Neuronal stem cell (in vitro differentiated cells): Measurements from ENCODE around the gene SUCLA2.

Source experiments
- DNase-seq: peaks from one replicate; pipeline ENCODE4 v3.0.0-alpha.2; 2013; ENCODE audit warnings: low spot score
- H2AFZ ChIP-seq: one replicate; pipeline ENCODE4 v1.6.1; 2013; ENCODE audit warnings: mild to moderate bottlenecking, low read length, inconsistent platforms
- H2AK5ac ChIP-seq: 2 replicates; pipeline ENCODE4 v1.6.1; 2013; ENCODE audit warnings: low read depth, mild to moderate bottlenecking, inconsistent platforms, low read length, moderate library complexity, mixed read lengths
- H2BK120ac ChIP-seq: 2 replicates; pipeline ENCODE4 v1.6.1; 2013; ENCODE audit warnings: low read depth, mild to moderate bottlenecking, inconsistent platforms, low read length, moderate library complexity, mixed read lengths
- H2BK12ac ChIP-seq: one replicate; pipeline ENCODE4 v1.6.1; 2013; ENCODE audit warnings: low read length, inconsistent platforms
- H2BK15ac ChIP-seq: 2 replicates; pipeline ENCODE4 v1.6.1; 2013; ENCODE audit warnings: mild to moderate bottlenecking, low read length, inconsistent platforms, mixed read lengths
- H2BK5ac ChIP-seq: one replicate; pipeline ENCODE4 v1.6.1; 2013; ENCODE audit warnings: inconsistent platforms, mild to moderate bottlenecking, low read length, moderate library complexity
- H3K14ac ChIP-seq: one replicate; pipeline ENCODE4 v1.6.1; 2013; ENCODE audit warnings: low read length, inconsistent platforms
- H3K18ac ChIP-seq: 2 replicates; pipeline ENCODE4 v1.6.1; 2013; ENCODE audit warnings: low read length, inconsistent platforms
- H3K23ac ChIP-seq: 2 replicates; pipeline ENCODE4 v1.6.1; 2013; ENCODE audit warnings: low read depth, mild to moderate bottlenecking, mixed read lengths, low read length, inconsistent platforms; ENCODE audit not compliant: poor library complexity
- H3K27ac ChIP-seq: replicated peaks from 3 replicates; pipeline ENCODE4 v1.5.1; 2013; ENCODE audit warnings: low read length, inconsistent platforms
- H3K27me3 ChIP-seq, 3 experiments: 2 replicates each; pipeline ENCODE4 v1.6.1; 2013; ENCODE audit warnings: low read length in 3 of 3, mild to moderate bottlenecking in 2 of 3, inconsistent platforms in 1 of 3, low read depth in 1 of 3, mixed read lengths in 1 of 3, moderate library complexity in 1 of 3; ENCODE audit not compliant: control insufficient read depth in 3 of 3, insufficient read depth in 3 of 3
- H3K36me3 ChIP-seq, 2 donors: replicated peaks in 1 of 2; 2 replicates each; pipeline ENCODE4 v1.6.1; 2013; ENCODE audit warnings: low read length in 2 of 2; ENCODE audit not compliant: control insufficient read depth in 2 of 2, insufficient read depth in 2 of 2
- H3K4ac ChIP-seq: 2 replicates; pipeline ENCODE4 v1.6.1; 2013; ENCODE audit warnings: inconsistent platforms, mild to moderate bottlenecking, low read length, moderate library complexity
- H3K4me1 ChIP-seq, 2 donors: 1 replicate in 1 of 2; 2 replicates in 1 of 2; pipeline ENCODE4 v1.6.1; 2013; ENCODE audit warnings: low read length in 2 of 2, low read depth in 1 of 2; ENCODE audit not compliant: control insufficient read depth in 2 of 2, insufficient read depth in 1 of 2
- H3K4me2 ChIP-seq: one replicate; pipeline ENCODE4 v1.6.1; 2013; ENCODE audit warnings: mild to moderate bottlenecking, low read length, inconsistent platforms; ENCODE audit not compliant: insufficient read depth, poor library complexity, severe bottlenecking
- H3K4me3 ChIP-seq, 2 donors: 2 replicates each; pipeline ENCODE4 v1.5.1; 2013; ENCODE audit warnings: low read length in 2 of 2, mild to moderate bottlenecking in 2 of 2, inconsistent platforms in 1 of 2, moderate library complexity in 1 of 2
- H3K79me1 ChIP-seq: one replicate; pipeline ENCODE4 v1.6.1; 2013; ENCODE audit warnings: low read depth, mild to moderate bottlenecking, inconsistent platforms, low read length, moderate library complexity
- H3K9ac ChIP-seq: one replicate; pipeline ENCODE4 v1.6.1; 2013; ENCODE audit warnings: mild to moderate bottlenecking, low read depth, low read length, inconsistent platforms; ENCODE audit not compliant: poor library complexity
- H3K9me3 ChIP-seq, 2 donors: replicated peaks in 1 of 2; 2 replicates each; pipeline versions ENCODE3 to v1.6.1; 2013; ENCODE audit warnings: low read length in 2 of 2, mild to moderate bottlenecking in 2 of 2, inconsistent platforms in 1 of 2, low read depth in 1 of 2, mixed read lengths in 1 of 2, moderate library complexity in 1 of 2; ENCODE audit not compliant: control insufficient read depth in 2 of 2, insufficient read depth in 1 of 2
- H4K8ac ChIP-seq: one replicate; pipeline ENCODE4 v1.6.1; 2013; ENCODE audit warnings: low read depth, mild to moderate bottlenecking, inconsistent platforms, low read length, moderate library complexity
- H4K91ac ChIP-seq: one replicate; pipeline ENCODE4 v1.6.1; 2013; ENCODE audit warnings: low read length, low read depth, mild to moderate bottlenecking, inconsistent platforms; ENCODE audit not compliant: poor library complexity
- WGBS, 2 donors: extraction: QIAGEN DNeasy Blood & Tissue Kit; methylation state at CpG; one replicate each; pipeline ENCODE4 v1.1.7; 2013; ENCODE audit warnings: missing lambda C conversion rate in 2 of 2, mixed read lengths in 1 of 2; ENCODE audit not compliant: insufficient read length in 2 of 2, insufficient replicate concordance in 1 of 2; ENCODE audit errors: extremely low coverage in 2 of 2; 5-methylcytosine and 5-hydroxymethylcytosine counted together

Gene SUCLA2

DNA sequence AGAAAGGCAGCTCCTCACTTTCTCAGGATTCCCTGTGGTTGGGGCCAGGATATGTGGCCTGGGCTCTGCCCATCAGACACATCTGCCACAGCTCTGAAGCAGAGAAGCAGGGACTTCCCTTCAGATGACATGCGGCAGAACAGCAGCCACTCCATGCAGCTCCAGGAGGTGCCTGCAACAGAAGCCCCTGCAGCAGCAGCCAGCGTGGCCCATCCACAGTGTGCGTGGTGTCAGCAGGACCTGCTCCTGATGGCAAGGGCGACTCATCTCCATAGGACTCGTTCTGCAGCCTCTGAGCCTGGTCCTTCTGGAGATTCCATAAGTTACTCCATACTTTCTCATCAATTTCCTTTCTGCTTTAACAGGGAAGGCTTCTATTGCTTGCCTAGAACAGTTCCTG lies 105.0 kb downstream of the SUCLA2 start:
- Histone ChIP-seq H3K4me1 (no peaks in the 10 kb centered on the region), H3K27me3 (no peaks in the 10 kb centered on the region), H2AFZ (no peak overlapping the region), H2BK120ac (no peak overlapping the region), H2BK5ac (no peak overlapping the region), H4K8ac (peak overlapping the region; percentile 29), H3K79me1 (no peaks in the 10 kb centered on the region), H3K27ac (no peak overlapping the region), H2BK15ac (no peak overlapping the region), H2BK12ac (no peak overlapping the region), H3K23ac (no peak overlapping the region), H3K4me3 (no peak overlapping the region), H2AK5ac (no peak overlapping the region), H3K4ac (no peak overlapping the region), H3K9me3 (no peaks in the 10 kb centered on the region), H3K14ac (no peak overlapping the region), H3K4me2 (no peak overlapping the region), H3K18ac (no peak overlapping the region), H4K91ac (no peak overlapping the region), H3K9ac (no peak overlapping the region), H3K36me3 (no peaks in the 10 kb centered on the region)
- WGBS, 2 donors, result no CpG with 5 or more reads among the region's 5 CpGs
- no peak for DNase-seq

GRCh38 chr13:47893527-47893926 lies 107.5 kb downstream of the SUCLA2 start:
- Histone ChIP-seq H2AK5ac (no peak overlapping the region), H3K23ac (no peak overlapping the region), H3K79me1 (no peaks in the 10 kb centered on the region), H3K27me3 (no peaks in the 10 kb centered on the region), H3K4ac (no peak overlapping the region), H3K27ac (no peak overlapping the region), H2BK15ac (no peak overlapping the region), H4K8ac (no peak overlapping the region), H2BK120ac (no peak overlapping the region), H3K9me3 (no peaks in the 10 kb centered on the region), H3K9ac (no peak overlapping the region), H2AFZ (no peak overlapping the region), H2BK12ac (no peak overlapping the region), H3K4me1 (no peaks in the 10 kb centered on the region), H3K14ac (no peak overlapping the region), H4K91ac (no peak overlapping the region), H3K18ac (no peak overlapping the region), H3K36me3 (no peaks in the 10 kb centered on the region), H3K4me2 (no peak overlapping the region), H2BK5ac (no peak overlapping the region), H3K4me3 (no peak overlapping the region)
- no peak for DNase-seq
- no CpG with 5 or more reads among the region's 1 CpG for WGBS, 2 donors
